GM11168 (cell line): ENCODE data around the gene AMY1C.
"Not testable (repeated sequence)": the region's sequence is repeated elsewhere in the genome, so short reads cannot be mapped to it uniquely, and the experiment has no call there.

Experiments
- in situ Hi-C: fragments of 300-500 bp; cut with MboI; formaldehyde crosslinking; loops from one replicate; pipeline ENCODE4 v1.12.0; 2022; ENCODE audit warnings: low sequenced_read_pairs; ENCODE audit not compliant: unreplicated experiment

AMY1C gene

DNA sequence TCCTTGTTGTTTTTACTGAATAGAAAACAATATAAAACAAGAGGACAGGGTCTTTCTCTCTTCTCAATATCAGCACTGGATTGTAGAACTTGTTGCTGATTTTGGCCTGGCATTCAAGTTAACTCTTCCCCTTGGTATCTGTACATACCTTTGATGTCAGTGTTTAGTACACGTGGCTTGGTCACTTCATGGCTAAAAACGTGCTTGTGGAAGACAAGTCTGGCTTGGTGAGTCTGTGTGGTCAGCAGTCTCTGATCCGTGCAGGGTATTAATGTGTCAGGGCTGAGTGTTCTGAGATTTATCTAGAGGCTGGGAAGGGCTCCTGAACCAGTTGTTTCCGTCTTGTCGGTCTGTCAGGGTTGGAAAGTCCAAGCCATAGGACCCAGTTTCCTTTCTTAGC lies at the start of gene AMY1C:
Gene AMY1C (plus strand): TSS at position 301 of the 400 bp plus-strand sequence. CDS start 572 bp downstream, outside the sequence.
- in situ Hi-C loops = not testable (repeated sequence)

DNA sequence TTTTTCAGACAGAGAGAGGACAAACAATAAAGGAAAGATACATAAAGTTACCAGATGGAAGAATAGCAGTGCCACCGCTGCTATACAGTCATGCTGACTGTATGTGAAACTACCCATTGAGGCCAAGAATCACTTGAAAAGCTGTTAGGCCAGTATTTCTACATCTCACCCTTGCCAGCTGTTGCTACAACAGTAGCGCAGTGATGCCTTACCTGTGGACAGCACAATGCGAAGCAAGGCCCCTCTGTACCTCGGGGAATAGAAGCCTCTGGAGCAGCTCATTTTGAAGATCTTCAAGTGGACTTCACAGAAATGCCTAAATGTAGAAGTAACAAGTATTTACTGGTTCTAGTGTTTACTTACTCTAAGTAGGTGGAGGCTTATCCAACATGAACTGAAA lies 49.0 kb upstream of the AMY1C start:
- in situ Hi-C loops = not testable (repeated sequence)

- in situ Hi-C loops = not testable (repeated sequence)
Observed at GRCh38 chr1:103701256-103701655, 48.4 kb upstream of the AMY1C start.

GRCh38 chr1:103707670-103708069 lies 42.0 kb upstream of the AMY1C start:
- in situ Hi-C loops = not testable (repeated sequence)

GRCh38 chr1:103710381-103710780 lies 39.3 kb upstream of the AMY1C start:
- in situ Hi-C loops = not testable (repeated sequence)

DNA sequence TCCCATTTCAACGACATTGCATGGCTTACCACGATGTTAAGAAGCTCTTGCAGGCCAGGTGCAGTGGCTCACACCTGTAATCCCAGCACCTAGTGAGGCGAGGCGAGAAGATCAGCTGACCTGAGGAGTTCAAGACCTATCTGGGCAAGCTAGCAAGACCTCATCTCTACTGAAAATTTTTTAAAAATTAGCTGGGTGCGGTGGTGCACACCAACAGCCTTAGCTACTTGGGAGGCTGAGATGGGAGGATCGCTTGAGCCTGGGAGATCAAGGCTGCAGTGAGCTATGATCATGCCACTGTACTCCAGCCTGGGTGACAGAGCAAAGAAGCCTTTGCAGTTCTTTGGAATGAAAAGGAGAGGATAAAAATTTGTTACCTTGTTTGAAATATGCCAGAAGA lies 32.3 kb upstream of the AMY1C start:
- in situ Hi-C loops = not testable (repeated sequence)

DNA sequence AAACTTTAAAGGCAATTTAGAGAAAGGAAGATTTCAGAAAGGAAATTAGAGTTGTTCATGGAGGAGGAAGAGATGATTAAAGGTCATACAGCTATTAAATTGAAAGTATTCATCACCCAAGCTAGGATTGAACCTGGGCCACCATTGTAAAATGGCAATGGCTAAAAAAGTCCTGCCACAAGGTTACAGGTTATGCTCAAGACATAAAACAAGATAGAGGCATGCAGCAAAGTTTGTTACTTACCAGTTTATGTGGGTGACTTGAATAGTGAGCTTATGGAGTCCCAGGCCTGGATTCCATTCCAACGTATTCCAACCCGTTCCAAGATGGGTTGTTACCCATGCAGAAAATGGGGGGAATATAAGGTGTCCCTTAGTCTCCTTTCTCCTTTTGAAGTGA lies 28.2 kb upstream of the AMY1C start:
- in situ Hi-C loops = not testable (repeated sequence)

DNA sequence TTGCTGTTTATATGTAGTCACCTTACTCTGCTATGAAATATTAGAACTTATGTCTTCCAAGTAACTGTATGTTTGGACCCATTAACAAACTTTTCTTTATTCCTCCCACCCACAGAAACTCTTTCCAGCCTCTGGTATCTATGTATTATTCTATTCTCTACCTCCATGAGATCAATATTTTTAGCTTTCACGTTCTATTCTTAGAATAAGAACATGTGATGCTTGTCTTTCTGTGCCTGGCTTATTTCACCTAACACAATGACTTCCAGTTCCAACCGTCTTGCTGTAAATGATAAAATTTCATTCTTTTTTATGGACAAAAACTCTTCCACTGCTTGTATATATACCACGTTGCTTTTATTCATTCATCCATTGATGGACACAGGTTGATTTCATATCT lies 14.4 kb upstream of the AMY1C start:
- in situ Hi-C loops = not testable (repeated sequence)

DNA sequence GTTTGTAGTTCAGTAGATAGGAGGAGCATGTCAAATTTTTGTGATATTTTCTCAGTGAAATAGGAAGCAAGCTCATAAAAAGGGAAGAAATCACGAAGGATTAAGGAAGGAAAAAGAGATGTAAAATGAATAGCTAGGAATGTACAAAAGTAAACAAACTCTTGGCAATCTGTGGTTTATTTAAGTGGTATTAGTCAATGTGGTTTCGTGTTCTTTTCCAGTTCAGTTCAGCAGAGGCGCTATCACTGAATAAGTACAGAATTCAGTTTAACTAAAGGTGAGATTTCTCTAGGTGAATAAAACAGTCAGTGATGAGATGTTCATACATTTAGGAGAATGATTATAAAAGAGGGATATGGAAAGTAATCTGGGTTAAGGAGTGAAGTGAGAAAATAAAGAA lies 11.7 kb upstream of the AMY1C start:
- in situ Hi-C loops = not testable (repeated sequence)

GRCh38 chr1:103744449-103744848 lies 5.2 kb upstream of the AMY1C start:
- in situ Hi-C loops = not testable (repeated sequence)

DNA sequence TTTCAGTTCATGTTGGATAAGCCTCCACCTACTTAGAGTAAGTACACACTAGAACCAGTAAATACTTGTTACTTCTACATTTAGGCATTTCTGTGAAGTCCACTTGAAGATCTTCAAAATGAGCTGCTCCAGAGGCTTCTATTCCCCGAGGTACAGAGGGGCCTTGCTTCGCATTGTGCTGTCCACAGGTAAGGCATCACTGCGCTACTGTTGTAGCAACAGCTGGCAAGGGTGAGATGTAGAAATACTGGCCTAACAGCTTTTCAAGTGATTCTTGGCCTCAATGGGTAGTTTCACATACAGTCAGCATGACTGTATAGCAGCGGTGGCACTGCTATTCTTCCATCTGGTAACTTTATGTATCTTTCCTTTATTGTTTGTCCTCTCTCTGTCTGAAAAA lies 4.7 kb upstream of the AMY1C start:
- in situ Hi-C loops = not testable (repeated sequence)

- in situ Hi-C loops = not testable (repeated sequence)
Observed at GRCh38 chr1:103748273-103748672, 1.4 kb upstream of the AMY1C start.

DNA sequence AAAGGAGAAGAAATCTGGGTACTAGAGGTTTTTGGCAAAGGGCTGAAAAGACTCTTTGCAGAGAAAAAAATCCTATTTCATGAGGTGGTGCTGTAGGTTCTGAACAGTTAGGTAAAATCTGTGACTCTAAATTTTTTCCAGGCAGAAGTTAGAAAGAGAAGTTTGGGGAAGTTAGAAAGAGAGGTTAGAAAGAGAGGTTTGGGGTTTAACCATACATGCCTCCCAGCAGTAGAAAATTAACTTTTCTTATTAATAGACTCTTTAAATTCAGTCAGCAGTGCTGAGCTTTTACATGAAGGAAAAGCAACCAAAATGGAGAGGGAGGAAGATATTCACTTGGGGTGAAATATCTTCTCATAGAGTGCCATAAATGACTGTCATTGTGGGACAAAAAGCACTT lies 12.2 kb downstream of the AMY1C start:
- in situ Hi-C loops = loop anchor here (10.0 kb wide), 1 partner anchor 97 kb away; no protein-coding TSS in a partner anchor

GRCh38 chr1:103779932-103780331 lies 30.2 kb downstream of the AMY1C start:
- in situ Hi-C loops = loop anchor here (25.0 kb wide), 1 partner anchor 782 kb away; no protein-coding TSS in a partner anchor

GRCh38 chr1:103783944-103784377 lies 34.3 kb downstream of the AMY1C start:
- in situ Hi-C loops = loop anchor here (25.0 kb wide), 1 partner anchor 778 kb away; no protein-coding TSS in a partner anchor

GRCh38 chr1:103788377-103788776 lies 38.7 kb downstream of the AMY1C start:
- in situ Hi-C loops = loop anchor here (25.0 kb wide), 1 partner anchor 774 kb away; no protein-coding TSS in a partner anchor

DNA sequence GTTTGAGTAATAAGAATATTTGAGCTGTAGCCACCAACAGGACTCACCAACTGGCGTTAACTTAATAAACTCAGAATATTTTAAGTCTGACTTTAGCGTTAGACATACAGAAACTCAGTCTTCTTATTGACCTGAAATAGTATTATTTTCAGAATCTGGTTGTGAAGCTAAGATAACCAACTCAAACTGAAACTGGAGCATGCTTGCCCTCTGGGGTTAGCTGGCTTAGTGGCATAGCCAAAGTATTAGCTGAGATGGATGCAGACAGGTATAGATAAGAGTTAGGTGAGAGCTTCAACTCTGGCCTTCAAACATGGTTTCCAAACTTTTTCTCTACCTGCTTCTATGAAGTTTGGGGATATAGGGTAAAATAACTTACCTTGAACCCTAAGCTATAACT lies 40.5 kb downstream of the AMY1C start:
- in situ Hi-C loops = loop anchor here (25.0 kb wide), 1 partner anchor 772 kb away; no protein-coding TSS in a partner anchor
